Nephron progenitor cell (in vitro differentiated cells): ENCODE measurements around the gene TMUB1.

ENCODE experiments used
- DNase-seq: peaks from one replicate; pipeline ENCODE4 v3.0.0; 2021
- H3K27ac Mint-ChIP-seq: 2 replicates; pipeline ENCODE4 v1.8.0; 2021; ENCODE audit warnings: mild to moderate bottlenecking, moderate library complexity, mixed read lengths
- H3K27me3 Mint-ChIP-seq: 2 replicates; pipeline ENCODE4 v1.8.0; 2021; ENCODE audit warnings: mild to moderate bottlenecking, low read depth, mixed read lengths; ENCODE audit not compliant: poor library complexity
- H3K36me3 Mint-ChIP-seq: 2 replicates; pipeline ENCODE4 v1.8.0; 2021; ENCODE audit warnings: low read depth, mixed read lengths
- H3K4me1 Mint-ChIP-seq: 2 replicates; pipeline ENCODE4 v1.8.0; 2021; ENCODE audit warnings: mixed read lengths
- H3K4me3 Mint-ChIP-seq: 2 replicates; pipeline ENCODE4 v1.8.0; 2021; ENCODE audit warnings: mild to moderate bottlenecking, moderate library complexity, mixed read lengths
- H3K9me3 Mint-ChIP-seq: 2 replicates; pipeline ENCODE4 v1.8.0; 2021; ENCODE audit warnings: mild to moderate bottlenecking, moderate library complexity, mixed read lengths
- CTCF ChIP-seq: fragments of 200-600 bp; sonication (generic); IDR thresholded peaks from 2 replicates; pipeline ENCODE4 v1.5.0; 2021; ENCODE audit warnings: antibody characterized with exemption

TMUB1 gene

GRCh38 chr7:151129960-151130591 lies 46.8 kb upstream of the TMUB1 start:
- no peaks in the 10 kb centered on the region for H3K9me3 Mint-ChIP-seq
- peaks cover 47% of the 10 kb centered on the region for H3K4me1 Mint-ChIP-seq

GRCh38 chr7:151129117-151129959 lies 46.0 kb upstream of the TMUB1 start:
- no peak for DNase-seq
- H3K27ac Mint-ChIP-seq, result no peak overlapping the region
- peaks cover 56% of the 10 kb centered on the region for H3K36me3 Mint-ChIP-seq
- peaks cover 55% of the 10 kb centered on the region for H3K4me1 Mint-ChIP-seq
- peaks cover 59% of the 10 kb centered on the region for H3K27me3 Mint-ChIP-seq
- H3K4me3 Mint-ChIP-seq, result no peak overlapping the region
- H3K9me3 Mint-ChIP-seq, result no peaks in the 10 kb centered on the region
- TF ChIP-seq CTCF, result no peak

More at GRCh38 chr7:151129960-151130591, 46.8 kb upstream of the TMUB1 start:
- peaks cover 60% of the 10 kb centered on the region for H3K36me3 Mint-ChIP-seq
- no peak for TF ChIP-seq CTCF
- H3K4me3 Mint-ChIP-seq, result no peak overlapping the region
- no peak overlapping the region for H3K27ac Mint-ChIP-seq
- DNase-seq, result no peak
- H3K27me3 Mint-ChIP-seq, result peaks cover 57% of the 10 kb centered on the region

DNA sequence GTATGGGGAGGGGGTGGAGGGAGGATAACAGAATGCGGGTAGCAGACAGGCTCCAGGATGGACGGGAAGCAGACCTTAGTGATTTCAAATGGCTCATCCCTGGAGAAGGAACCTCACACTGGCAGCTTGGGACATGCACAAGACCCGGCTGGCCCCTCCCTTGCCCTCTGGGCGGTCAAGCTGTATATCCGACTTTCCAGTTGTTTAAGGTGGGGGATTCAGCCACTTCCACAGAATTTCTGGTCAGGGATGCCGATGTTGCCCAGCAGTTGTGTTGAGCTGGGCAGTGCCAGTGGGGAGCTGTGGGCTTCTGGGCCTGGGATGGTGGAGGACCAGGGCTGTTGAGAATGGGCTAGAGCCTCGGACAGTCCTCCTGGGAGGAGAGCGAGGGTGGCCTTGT lies 45.4 kb upstream of the TMUB1 start:
- no peak for TF ChIP-seq CTCF
- Mint-ChIP-seq H3K27me3 (peaks cover 60% of the 10 kb centered on the region), H3K4me3 (no peak overlapping the region), H3K9me3 (no peaks in the 10 kb centered on the region), H3K4me1 (peaks cover 61% of the 10 kb centered on the region), H3K36me3 (peaks cover 56% of the 10 kb centered on the region), H3K27ac (no peak overlapping the region)
- DNase-seq, result no peak

- Mint-ChIP-seq H3K27ac (no peak overlapping the region), H3K27me3 (peaks cover 57% of the 10 kb centered on the region), H3K4me1 (peaks cover 64% of the 10 kb centered on the region), H3K4me3 (no peak overlapping the region), H3K9me3 (no peaks in the 10 kb centered on the region), H3K36me3 (peaks cover 57% of the 10 kb centered on the region)
- no peak for TF ChIP-seq CTCF
- DNase-seq, result no peak
Observed at GRCh38 chr7:151128144-151128543, 44.9 kb upstream of the TMUB1 start.

DNA sequence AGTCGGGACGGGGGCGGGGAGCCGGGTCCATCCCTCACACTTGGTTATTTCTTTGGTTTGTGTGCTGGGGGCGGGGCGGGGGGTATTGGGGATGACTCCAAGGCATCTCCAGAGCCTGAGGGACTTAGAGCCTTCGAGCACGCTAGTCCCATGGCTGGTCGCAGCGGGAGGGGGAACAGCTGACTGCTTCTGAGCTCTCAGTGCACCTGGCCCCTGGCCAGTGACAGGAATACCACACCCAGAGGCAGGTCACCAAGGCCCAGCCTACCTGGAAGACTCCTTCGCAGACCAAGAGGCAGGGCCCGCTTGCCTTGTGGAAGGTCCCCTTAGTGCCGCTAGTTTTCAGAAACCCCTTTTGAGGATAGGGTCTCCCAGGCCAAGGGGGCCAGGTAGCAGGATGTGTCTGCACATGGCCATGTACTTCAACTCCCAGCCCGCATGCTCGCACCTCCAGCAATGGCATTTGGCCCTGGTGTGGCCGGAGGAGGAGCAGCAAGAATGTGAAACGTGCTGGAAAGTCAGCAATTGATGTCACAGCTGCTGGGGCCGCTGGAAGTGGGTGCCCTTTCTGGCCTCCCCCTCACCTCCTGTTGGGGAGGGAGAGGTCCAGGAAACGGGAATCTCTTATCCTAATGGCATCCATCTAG lies 43.3 kb upstream of the TMUB1 start:
- Mint-ChIP-seq H3K4me3 (peak overlapping the region; percentile 64), H3K4me1 (peaks cover 59% of the 10 kb centered on the region), H3K9me3 (no peaks in the 10 kb centered on the region), H3K36me3 (peaks cover 44% of the 10 kb centered on the region), H3K27me3 (peaks cover 42% of the 10 kb centered on the region), H3K27ac (no peak overlapping the region)
- DNase-seq, result no peak
- no peak for TF ChIP-seq CTCF
